ENCODE measurements around the gene TSSC4.

TSSC4 gene

GRCh38 chr11:2395856-2396255 is 4.7 kb upstream of the TSSC4 start:
- H3K4me3 ChIP-seq (replicated peaks in 1 of 2; ENCODE audit: low read depth in 2 of 2, low read length in 2 of 2): no peak overlapping the region
- DNase-seq (ENCODE audit: low read depth in 2 of 2): no peak
- TF ChIP-seq CTCF (IDR thresholded peaks at IDR 0.05; ENCODE audit: low read depth, low read length): no peak

- no peak for TF ChIP-seq CTCF (IDR thresholded peaks at IDR 0.05; ENCODE audit: low read depth, low read length)
- DNase-seq (ENCODE audit: low read depth in 2 of 2): no peak
- no peak overlapping the region for H3K4me3 ChIP-seq (replicated peaks in 1 of 2; ENCODE audit: low read depth in 2 of 2, low read length in 2 of 2)
These were observed 4.1 kb upstream of the TSSC4 start for GRCh38 chr11:2396471-2396870.

GRCh38 chr11:2397005-2397404 is 3.5 kb upstream of the TSSC4 start:
- no peak for TF ChIP-seq CTCF (IDR thresholded peaks at IDR 0.05; ENCODE audit: low read depth, low read length)
- no peak for DNase-seq (ENCODE audit: low read depth in 2 of 2)

GRCh38 chr11:2398664-2399355 is 1.7 kb upstream of the TSSC4 start:
- DNase-seq (ENCODE audit: low read depth in 2 of 2): no peak
- peak overlapping the region; percentile 72 to 74 for H3K4me3 ChIP-seq (replicated peaks in 1 of 2; ENCODE audit: low read depth in 2 of 2, low read length in 2 of 2)
- TF ChIP-seq CTCF (IDR thresholded peaks at IDR 0.05; ENCODE audit: low read depth, low read length): no peak

More at GRCh38 chr11:2397005-2397404, 3.5 kb upstream of the TSSC4 start:
- no peak overlapping the region for H3K4me3 ChIP-seq (replicated peaks in 1 of 2; ENCODE audit: low read depth in 2 of 2, low read length in 2 of 2)

- peak in 1 of 2 donors; percentile 41 for DNase-seq (ENCODE audit: low read depth in 2 of 2)
- peak overlapping the region; percentile 72 to 74 for H3K4me3 ChIP-seq (replicated peaks in 1 of 2; ENCODE audit: low read depth in 2 of 2, low read length in 2 of 2)
- TF ChIP-seq CTCF (IDR thresholded peaks at IDR 0.05; ENCODE audit: low read depth, low read length): no peak
These were observed 972 bp upstream of the TSSC4 start for GRCh38 chr11:2399488-2400068.

- H3K4me3 ChIP-seq (replicated peaks in 1 of 2; ENCODE audit: low read depth in 2 of 2, low read length in 2 of 2): peak overlapping the region; percentile 99 to 100
- TF ChIP-seq CTCF (IDR thresholded peaks at IDR 0.05; ENCODE audit: low read depth, low read length): no peak
- DNase-seq (ENCODE audit: low read depth in 2 of 2): no peak
These were observed 349 bp downstream of the TSSC4 start for GRCh38 chr11:2400762-2401435.
